ENCODE data around the gene CD74. TPM values are rescaled to one million over a fixed set of nuclear protein-coding genes. Genes with fewer than 3 reads are reported as not detected.

The CD74 gene
- 5,756 and 8,933 TPM in 2 replicates for total RNA-seq (2014; rRNA removed; shearing (Covaris generic); ENCODE audit: low replicate concordance)

- Histone ChIP-seq H3K9me2 (replicated peaks; ENCODE audit: insufficient read depth, low read length) (no peaks in the 10 kb centered on the region), H3K4me3 (ENCODE audit: low read length) (peak within 1 kb of the TSS; percentile 84), H4K20me1 (ENCODE audit: insufficient read depth, low read depth, low read length) (peaks cover 22% of the 10 kb centered on the region; the same call in 1 of the 2 replicates), H3K9me3 (ENCODE audit: low read length) (no peaks in the 10 kb centered on the region), H3K27me3 (ENCODE audit: low read length) (no peaks in the 10 kb centered on the region), H3K27ac (ENCODE audit: low read length) (peak within 1 kb of the TSS; percentile 100), H3K4me1 (ENCODE audit: low read length) (peaks cover 65% of the 10 kb centered on the region), H2AFZ (ENCODE audit: low read length) (peak within 1 kb of the TSS; percentile 31), H3K9ac (ENCODE audit: low read length) (peak within 1 kb of the TSS; percentile 93), H3K4me2 (ENCODE audit: low read depth, low read length, poor library complexity, severe bottlenecking) (peak within 1 kb of the TSS; percentile 99), H3K36me3 (ENCODE audit: insufficient read depth, low read length) (peaks cover 18% of the 10 kb centered on the region), H3K79me2 (ENCODE audit: low read length) (peaks cover 34% of the 10 kb centered on the region)
- DNase-seq = peak; percentile 99
These were observed at the start of gene CD74 for GRCh38 chr5:150412319-150413175. TSS of gene CD74 (minus strand) at chr5:150412910. CDS start at chr5:150412749, 161 bp downstream.

- Histone ChIP-seq H3K36me3 (ENCODE audit: insufficient read depth, low read length) (no peaks in the 10 kb centered on the region), H3K4me3 (ENCODE audit: low read length) (peak overlapping the region; percentile 55), H3K27ac (ENCODE audit: low read length) (peak overlapping the region; percentile 90), H3K79me2 (ENCODE audit: low read length) (no peaks in the 10 kb centered on the region), H3K9ac (ENCODE audit: low read length) (peak overlapping the region; percentile 70), H2AFZ (ENCODE audit: low read length) (peak overlapping the region; percentile 98), H3K9me2 (replicated peaks; ENCODE audit: insufficient read depth, low read length) (no peaks in the 10 kb centered on the region), H3K9me3 (ENCODE audit: low read length) (no peaks in the 10 kb centered on the region), H3K4me1 (ENCODE audit: low read length) (peaks cover 23% of the 10 kb centered on the region), H3K4me2 (ENCODE audit: low read depth, low read length, poor library complexity, severe bottlenecking) (peak overlapping the region; percentile 74), H3K27me3 (ENCODE audit: low read length) (no peaks in the 10 kb centered on the region), H4K20me1 (ENCODE audit: insufficient read depth, low read depth, low read length) (no peaks in the 10 kb centered on the region)
- DNase-seq = peak; percentile 94
These were observed 48.5 kb upstream of the CD74 start for GRCh38 chr5:150461231-150461630.

- peak overlapping the region; percentile 90 for H3K27ac ChIP-seq (ENCODE audit: low read length)
- H2AFZ ChIP-seq (ENCODE audit: low read length) = peak overlapping the region; percentile 98
- H3K4me1 ChIP-seq (ENCODE audit: low read length) = peaks cover 23% of the 10 kb centered on the region
- no peaks in the 10 kb centered on the region for H3K79me2 ChIP-seq (ENCODE audit: low read length)
- H3K9me3 ChIP-seq (ENCODE audit: low read length) = no peaks in the 10 kb centered on the region
- no peaks in the 10 kb centered on the region for H3K27me3 ChIP-seq (ENCODE audit: low read length)
- no peak for DNase-seq
- no peaks in the 10 kb centered on the region for H3K36me3 ChIP-seq (ENCODE audit: insufficient read depth, low read length)
- peak overlapping the region; percentile 55 for H3K4me3 ChIP-seq (ENCODE audit: low read length)
- peak overlapping the region; percentile 74 for H3K4me2 ChIP-seq (ENCODE audit: low read depth, low read length, poor library complexity, severe bottlenecking)
- peak overlapping the region; percentile 70 for H3K9ac ChIP-seq (ENCODE audit: low read length)
- H3K9me2 ChIP-seq (replicated peaks; ENCODE audit: insufficient read depth, low read length) = no peaks in the 10 kb centered on the region
- H4K20me1 ChIP-seq (ENCODE audit: insufficient read depth, low read depth, low read length) = no peaks in the 10 kb centered on the region
These were observed 48.1 kb upstream of the CD74 start for GRCh38 chr5:150460781-150461180.

- H3K27ac ChIP-seq (ENCODE audit: low read length) = no peak overlapping the region
- H3K36me3 ChIP-seq (ENCODE audit: insufficient read depth, low read length) = no peaks in the 10 kb centered on the region
- peak; percentile 93 for DNase-seq
- H3K9me2 ChIP-seq (replicated peaks; ENCODE audit: insufficient read depth, low read length) = no peaks in the 10 kb centered on the region
- H4K20me1 ChIP-seq (ENCODE audit: insufficient read depth, low read depth, low read length) = no peaks in the 10 kb centered on the region
- no peaks in the 10 kb centered on the region for H3K79me2 ChIP-seq (ENCODE audit: low read length)
- no peak overlapping the region for H3K9ac ChIP-seq (ENCODE audit: low read length)
- H3K4me2 ChIP-seq (ENCODE audit: low read depth, low read length, poor library complexity, severe bottlenecking) = peak overlapping the region; percentile 26
- peak overlapping the region; percentile 11; the same call in 1 of the 2 replicates for H3K4me3 ChIP-seq (ENCODE audit: low read length)
- no peaks in the 10 kb centered on the region for H3K27me3 ChIP-seq (ENCODE audit: low read length)
- no peaks in the 10 kb centered on the region for H3K9me3 ChIP-seq (ENCODE audit: low read length)
- peaks cover 27% of the 10 kb centered on the region for H3K4me1 ChIP-seq (ENCODE audit: low read length)
- H2AFZ ChIP-seq (ENCODE audit: low read length) = peak overlapping the region; percentile 72; the same call in 1 of the 2 replicates
These were observed 46.3 kb upstream of the CD74 start for GRCh38 chr5:150458802-150459557.

GRCh38 chr5:150457562-150458240 lies 45.0 kb upstream of the CD74 start:
- H3K9ac ChIP-seq (ENCODE audit: low read length) = no peak overlapping the region
- no peak overlapping the region for H3K4me2 ChIP-seq (ENCODE audit: low read depth, low read length, poor library complexity, severe bottlenecking)
- no peaks in the 10 kb centered on the region for H3K27me3 ChIP-seq (ENCODE audit: low read length)
- H2AFZ ChIP-seq (ENCODE audit: low read length) = peak overlapping the region; percentile 71
- no peaks in the 10 kb centered on the region for H3K9me2 ChIP-seq (replicated peaks; ENCODE audit: insufficient read depth, low read length)
- H3K4me3 ChIP-seq (ENCODE audit: low read length) = no peak overlapping the region
- no peaks in the 10 kb centered on the region for H3K79me2 ChIP-seq (ENCODE audit: low read length)
- DNase-seq = peak; percentile 32
- no peaks in the 10 kb centered on the region for H3K36me3 ChIP-seq (ENCODE audit: insufficient read depth, low read length)
- peaks cover 27% of the 10 kb centered on the region for H3K4me1 ChIP-seq (ENCODE audit: low read length)
- no peaks in the 10 kb centered on the region for H4K20me1 ChIP-seq (ENCODE audit: insufficient read depth, low read depth, low read length)
- no peaks in the 10 kb centered on the region for H3K9me3 ChIP-seq (ENCODE audit: low read length)
- no peak overlapping the region for H3K27ac ChIP-seq (ENCODE audit: low read length)

GRCh38 chr5:150457121-150457520 lies 44.4 kb upstream of the CD74 start:
- peaks cover 27% of the 10 kb centered on the region for H3K4me1 ChIP-seq (ENCODE audit: low read length)
- no peaks in the 10 kb centered on the region for H3K9me2 ChIP-seq (replicated peaks; ENCODE audit: insufficient read depth, low read length)
- no peak overlapping the region for H3K4me2 ChIP-seq (ENCODE audit: low read depth, low read length, poor library complexity, severe bottlenecking)
- H4K20me1 ChIP-seq (ENCODE audit: insufficient read depth, low read depth, low read length) = no peaks in the 10 kb centered on the region
- H3K27me3 ChIP-seq (ENCODE audit: low read length) = no peaks in the 10 kb centered on the region
- no peak overlapping the region for H3K4me3 ChIP-seq (ENCODE audit: low read length)
- DNase-seq = peak; percentile 49
- no peaks in the 10 kb centered on the region for H3K79me2 ChIP-seq (ENCODE audit: low read length)
- peak overlapping the region; percentile 71 for H2AFZ ChIP-seq (ENCODE audit: low read length)
- no peaks in the 10 kb centered on the region for H3K9me3 ChIP-seq (ENCODE audit: low read length)
- no peak overlapping the region for H3K27ac ChIP-seq (ENCODE audit: low read length)
- H3K36me3 ChIP-seq (ENCODE audit: insufficient read depth, low read length) = no peaks in the 10 kb centered on the region
- no peak overlapping the region for H3K9ac ChIP-seq (ENCODE audit: low read length)

- Histone ChIP-seq H3K79me2 (ENCODE audit: low read length) (no peaks in the 10 kb centered on the region), H3K27me3 (ENCODE audit: low read length) (no peaks in the 10 kb centered on the region), H3K9me3 (ENCODE audit: low read length) (0 out of 2 replicates have a peak, but pooled peaks cover 3% of the 10 kb centered on the region), H3K9ac (ENCODE audit: low read length) (no peak overlapping the region), H3K4me3 (ENCODE audit: low read length) (no peak overlapping the region), H2AFZ (ENCODE audit: low read length) (peak overlapping the region; percentile 89), H3K36me3 (ENCODE audit: insufficient read depth, low read length) (no peaks in the 10 kb centered on the region), H3K4me2 (ENCODE audit: low read depth, low read length, poor library complexity, severe bottlenecking) (no peak overlapping the region), H4K20me1 (ENCODE audit: insufficient read depth, low read depth, low read length) (no peaks in the 10 kb centered on the region), H3K9me2 (replicated peaks; ENCODE audit: insufficient read depth, low read length) (no peaks in the 10 kb centered on the region), H3K27ac (ENCODE audit: low read length) (no peak overlapping the region), H3K4me1 (ENCODE audit: low read length) (peaks cover 11% of the 10 kb centered on the region)
- DNase-seq = peak; percentile 43
These were observed 42.0 kb upstream of the CD74 start for GRCh38 chr5:150454492-150455229.
